GM12873 (cell line): ENCODE results near the gene WFIKKN2.

Source experiments
- TF ChIP-seq, protein P1 (sequence below): IDR thresholded peaks from 2 replicates; pipeline ENCODE4 v1.5.1; 2012; ENCODE audit warnings: low read depth, mild to moderate bottlenecking, moderate library complexity, low read length, control low read depth; ENCODE audit not compliant: insufficient read depth; ENCODE audit errors: missing control alignments

WFIKKN2 gene

DNA sequence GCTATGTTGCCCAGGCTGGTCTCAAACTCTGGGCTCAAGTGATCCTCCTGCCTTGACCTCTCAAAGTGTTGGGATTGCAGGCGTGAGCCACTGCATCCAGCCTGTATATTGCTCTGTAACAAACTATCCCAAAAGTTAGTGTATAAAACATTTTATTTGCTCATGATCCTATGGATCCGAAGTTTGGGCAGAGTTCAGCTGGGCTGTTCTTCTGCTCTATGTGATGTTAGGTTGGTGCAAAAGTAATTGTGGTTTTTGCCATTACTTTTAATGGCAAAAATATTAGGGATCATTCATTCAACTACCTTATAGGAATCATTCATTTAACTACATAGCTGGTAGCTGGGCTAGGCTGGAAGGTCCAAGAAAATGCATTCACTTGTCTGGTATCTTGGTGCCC, 12.8 kb upstream of the WFIKKN2 start:
- TF ChIP-seq, protein P1, sequence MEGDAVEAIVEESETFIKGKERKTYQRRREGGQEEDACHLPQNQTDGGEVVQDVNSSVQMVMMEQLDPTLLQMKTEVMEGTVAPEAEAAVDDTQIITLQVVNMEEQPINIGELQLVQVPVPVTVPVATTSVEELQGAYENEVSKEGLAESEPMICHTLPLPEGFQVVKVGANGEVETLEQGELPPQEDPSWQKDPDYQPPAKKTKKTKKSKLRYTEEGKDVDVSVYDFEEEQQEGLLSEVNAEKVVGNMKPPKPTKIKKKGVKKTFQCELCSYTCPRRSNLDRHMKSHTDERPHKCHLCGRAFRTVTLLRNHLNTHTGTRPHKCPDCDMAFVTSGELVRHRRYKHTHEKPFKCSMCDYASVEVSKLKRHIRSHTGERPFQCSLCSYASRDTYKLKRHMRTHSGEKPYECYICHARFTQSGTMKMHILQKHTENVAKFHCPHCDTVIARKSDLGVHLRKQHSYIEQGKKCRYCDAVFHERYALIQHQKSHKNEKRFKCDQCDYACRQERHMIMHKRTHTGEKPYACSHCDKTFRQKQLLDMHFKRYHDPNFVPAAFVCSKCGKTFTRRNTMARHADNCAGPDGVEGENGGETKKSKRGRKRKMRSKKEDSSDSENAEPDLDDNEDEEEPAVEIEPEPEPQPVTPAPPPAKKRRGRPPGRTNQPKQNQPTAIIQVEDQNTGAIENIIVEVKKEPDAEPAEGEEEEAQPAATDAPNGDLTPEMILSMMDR, result no peak

DNA sequence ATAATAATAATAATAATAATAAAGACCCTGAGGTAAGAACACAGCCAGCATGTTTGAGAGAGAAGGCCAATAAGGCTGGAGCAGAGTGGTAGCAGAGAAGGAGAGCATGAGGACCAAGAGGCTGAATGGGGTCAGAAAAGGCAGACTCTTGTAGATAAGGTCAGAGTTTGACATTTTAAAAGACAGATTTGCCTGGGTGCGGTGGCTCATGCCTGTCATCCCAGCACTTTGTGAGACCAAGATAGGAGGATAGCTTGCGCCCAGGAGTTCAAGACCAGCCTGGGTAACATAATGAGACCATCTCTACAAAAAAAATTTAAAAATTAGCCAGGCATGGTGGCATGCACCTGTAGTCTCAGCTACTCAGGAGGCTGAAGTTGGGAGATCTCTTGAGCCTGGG, 11.0 kb upstream of the WFIKKN2 start:
- TF ChIP-seq, protein P1, result no peak

DNA sequence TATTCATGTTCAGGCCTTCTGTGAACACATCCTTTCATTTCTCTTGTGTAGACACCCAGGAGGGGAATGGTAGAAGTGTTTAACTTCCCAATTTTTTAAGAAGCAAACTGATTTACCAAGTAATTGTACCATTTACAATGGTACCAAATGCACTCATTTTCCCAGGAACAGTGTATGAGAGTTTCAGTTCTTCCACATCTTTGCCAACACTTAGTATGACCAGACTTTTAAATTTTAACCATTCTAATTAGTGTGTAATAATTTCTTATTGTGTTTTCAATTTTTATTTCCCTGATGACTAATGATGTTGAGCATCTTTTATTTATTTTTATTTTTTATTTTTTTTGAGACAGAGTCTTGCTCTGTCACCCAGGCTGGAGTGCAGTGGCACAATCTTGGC, 10.2 kb upstream of the WFIKKN2 start:
- TF ChIP-seq, protein P1, result no peak

DNA sequence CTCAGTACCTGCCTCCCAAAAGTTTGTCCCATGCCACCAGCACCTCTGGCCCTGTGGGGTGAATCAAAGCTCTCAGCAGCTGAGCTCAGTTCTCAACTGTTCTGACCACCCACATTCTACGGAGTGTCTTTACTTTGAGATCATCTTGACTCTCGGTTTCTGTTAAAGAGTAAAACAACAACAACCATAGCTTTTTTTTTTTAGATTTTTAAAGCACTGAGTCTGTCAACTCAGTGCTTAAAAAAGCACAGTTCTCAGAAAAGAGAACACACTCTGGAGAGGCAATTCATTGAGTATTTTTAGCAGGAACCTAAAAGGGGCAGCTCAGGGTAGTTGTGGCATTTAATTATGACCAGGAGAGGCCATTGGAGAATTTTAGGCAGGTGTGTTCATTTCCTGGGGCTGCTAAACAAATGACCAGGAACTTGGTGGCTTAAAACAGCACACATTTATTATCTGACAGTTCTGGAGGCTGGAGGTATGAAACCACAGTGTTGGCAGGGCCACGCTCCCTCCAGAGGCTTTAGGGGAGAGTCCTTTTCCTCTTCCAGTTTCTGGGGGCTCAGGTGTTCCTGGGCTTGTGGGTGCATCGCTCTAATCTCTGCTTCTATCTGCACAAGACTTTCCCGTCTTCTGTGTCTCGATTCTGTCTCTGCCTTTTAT, 6.7 kb upstream of the WFIKKN2 start:
- TF ChIP-seq, protein P1, result no peak

DNA sequence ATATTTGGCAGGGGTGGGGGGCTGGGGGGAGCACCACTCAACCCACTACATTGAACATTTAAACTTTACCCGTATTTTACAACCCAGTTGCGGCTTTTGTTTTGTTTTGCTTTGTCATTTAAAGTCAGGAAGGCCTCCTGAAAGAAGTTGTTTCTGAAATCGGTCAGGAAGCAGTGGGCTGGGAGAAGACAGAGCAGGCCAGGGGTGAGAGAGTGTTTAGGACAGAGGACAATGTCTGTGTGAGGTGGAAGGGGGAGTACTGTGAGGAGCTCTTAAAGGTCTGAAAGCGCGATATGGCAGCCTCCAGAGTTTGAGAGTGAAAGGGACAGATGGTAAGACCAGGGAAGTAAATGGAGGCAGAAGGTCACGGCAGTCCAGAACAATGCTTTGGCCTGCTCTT, 6.1 kb upstream of the WFIKKN2 start:
- TF ChIP-seq, protein P1, result no peak

DNA sequence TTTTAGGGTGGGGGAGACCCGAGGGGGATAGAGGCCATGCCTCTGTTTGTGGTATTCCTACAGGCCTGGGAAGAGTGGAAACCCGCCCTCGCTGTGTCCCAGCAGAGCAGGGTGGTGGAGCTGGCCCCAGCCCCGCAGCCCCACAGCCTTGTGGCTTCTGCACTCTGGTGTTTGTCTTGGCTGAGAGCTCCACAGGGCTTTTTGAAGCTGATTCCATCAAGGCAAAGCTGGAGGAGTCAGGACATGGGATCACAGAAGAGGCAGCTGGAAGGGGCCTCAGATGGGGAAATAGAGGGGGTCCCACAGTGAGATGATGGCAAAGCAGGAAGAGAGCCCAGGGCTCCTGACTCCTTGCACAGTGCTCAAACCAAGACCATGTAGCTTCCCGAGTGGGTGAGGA, 5.0 kb upstream of the WFIKKN2 start:
- TF ChIP-seq, protein P1, result no peak

DNA sequence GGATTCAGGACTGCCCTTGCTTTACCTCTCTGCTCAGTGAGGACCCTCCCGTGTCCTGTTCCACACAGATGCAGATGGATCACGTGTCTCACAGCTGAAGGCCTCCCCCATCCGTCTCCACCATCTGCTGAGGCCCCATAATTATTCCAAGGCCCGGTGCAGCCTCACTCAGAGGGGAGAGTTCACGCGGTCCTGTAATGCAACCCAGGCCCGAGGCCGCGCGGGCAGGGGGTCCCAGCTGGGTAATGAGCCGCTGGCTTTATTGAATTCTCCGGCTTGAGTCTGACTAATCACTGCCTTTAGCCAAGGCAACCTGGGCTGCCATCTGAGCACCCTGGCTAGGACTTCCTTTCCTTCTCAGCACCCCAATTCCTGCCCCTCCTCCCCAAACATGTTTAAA, 4.4 kb upstream of the WFIKKN2 start:
- TF ChIP-seq, protein P1, result no peak
